DMS153 treated with DMSO at 0.1 percent for 48 hours (cell line): ENCODE results near the gene KRTAP10-1.
"Not testable (repeated sequence)": the region's sequence is repeated elsewhere in the genome, so short reads cannot be mapped to it uniquely, and the experiment has no call there.

ENCODE experiments used
- DNase-seq: peaks from one replicate; lab custom pipeline; 2025; ENCODE audit not compliant: unreplicated experiment; lab: John Stamatoyannopoulos, UW

The KRTAP10-1 gene

DNA sequence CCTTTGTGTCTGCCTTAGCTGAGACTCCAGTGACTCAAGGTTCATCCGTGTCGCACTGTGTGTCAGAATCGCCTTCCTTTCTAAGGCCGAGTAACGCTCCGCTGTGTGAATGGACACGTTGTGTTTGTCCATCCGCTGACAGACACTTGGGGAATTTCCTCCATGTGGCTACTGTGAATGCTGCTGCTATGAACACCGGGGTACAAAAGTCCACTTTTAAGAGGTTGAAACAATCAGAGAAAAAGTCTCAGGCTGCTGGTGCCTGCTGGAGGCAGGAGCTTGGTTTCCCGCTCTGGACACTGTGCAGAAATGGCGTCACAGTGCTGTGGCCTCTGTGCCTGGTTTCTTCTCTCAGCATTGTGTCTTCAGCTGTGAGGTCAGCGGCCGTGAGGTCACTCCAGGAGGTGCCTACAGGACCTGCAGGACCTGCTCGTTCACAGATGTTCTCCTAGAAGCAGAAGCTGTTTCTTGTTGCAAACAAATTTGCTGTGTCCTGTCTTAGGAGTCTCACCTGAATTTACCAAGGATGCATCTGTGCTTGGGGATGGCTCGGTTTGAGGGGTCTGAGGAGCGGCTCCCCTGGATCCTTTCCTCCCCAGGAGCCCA, 34.2 kb downstream of the KRTAP10-1 start:
- DNase-seq: no peak

- no peak for DNase-seq
Observed at GRCh38 chr21:44503901-44504399, 36.0 kb downstream of the KRTAP10-1 start.

DNA sequence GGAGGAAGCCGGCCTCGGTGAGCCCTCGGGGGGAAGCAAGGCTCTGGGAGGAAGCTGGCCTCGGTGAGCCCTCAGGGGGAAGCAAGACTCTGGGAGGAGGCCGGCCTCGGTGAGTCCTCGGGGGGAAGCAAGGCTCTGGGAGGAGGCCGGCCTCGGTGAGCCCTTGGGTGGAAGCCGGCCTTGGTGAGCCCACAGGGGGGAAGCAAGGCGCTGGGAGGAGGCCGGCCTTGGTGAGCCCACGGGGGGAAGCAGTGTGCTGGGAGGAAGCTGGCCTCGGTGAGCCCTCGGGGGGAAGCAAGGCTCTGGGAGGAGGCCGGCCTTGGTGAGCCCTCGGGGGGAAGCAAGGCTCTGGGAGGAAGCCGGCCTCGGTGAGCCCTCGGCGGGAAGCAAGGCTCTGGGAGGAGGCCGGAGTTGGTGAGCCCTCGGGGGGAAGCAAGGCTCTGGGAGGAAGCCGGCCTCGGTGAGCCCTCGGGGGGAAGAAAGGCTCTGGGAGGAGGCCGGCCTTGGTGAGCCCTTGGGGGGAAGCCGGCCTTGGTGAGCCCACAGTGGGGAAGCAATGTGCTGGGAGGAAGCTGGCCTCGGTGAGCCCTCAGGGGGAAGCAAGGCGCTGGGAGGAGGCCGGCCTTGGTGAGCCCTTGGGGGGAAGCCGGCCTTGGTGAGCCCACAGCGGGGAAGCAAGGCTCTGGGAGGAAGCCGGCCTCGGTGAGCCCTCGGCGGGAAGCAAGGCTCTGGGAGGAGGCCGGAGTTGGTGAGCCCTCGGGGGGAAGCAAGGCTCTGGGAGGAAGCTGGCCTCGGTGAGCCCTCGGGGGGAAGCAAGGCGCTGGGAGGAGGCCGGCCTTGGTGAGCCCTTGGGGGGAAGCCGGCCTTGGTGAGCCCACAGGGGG, 36.7 kb downstream of the KRTAP10-1 start:
- DNase-seq: not testable (repeated sequence)

DNA sequence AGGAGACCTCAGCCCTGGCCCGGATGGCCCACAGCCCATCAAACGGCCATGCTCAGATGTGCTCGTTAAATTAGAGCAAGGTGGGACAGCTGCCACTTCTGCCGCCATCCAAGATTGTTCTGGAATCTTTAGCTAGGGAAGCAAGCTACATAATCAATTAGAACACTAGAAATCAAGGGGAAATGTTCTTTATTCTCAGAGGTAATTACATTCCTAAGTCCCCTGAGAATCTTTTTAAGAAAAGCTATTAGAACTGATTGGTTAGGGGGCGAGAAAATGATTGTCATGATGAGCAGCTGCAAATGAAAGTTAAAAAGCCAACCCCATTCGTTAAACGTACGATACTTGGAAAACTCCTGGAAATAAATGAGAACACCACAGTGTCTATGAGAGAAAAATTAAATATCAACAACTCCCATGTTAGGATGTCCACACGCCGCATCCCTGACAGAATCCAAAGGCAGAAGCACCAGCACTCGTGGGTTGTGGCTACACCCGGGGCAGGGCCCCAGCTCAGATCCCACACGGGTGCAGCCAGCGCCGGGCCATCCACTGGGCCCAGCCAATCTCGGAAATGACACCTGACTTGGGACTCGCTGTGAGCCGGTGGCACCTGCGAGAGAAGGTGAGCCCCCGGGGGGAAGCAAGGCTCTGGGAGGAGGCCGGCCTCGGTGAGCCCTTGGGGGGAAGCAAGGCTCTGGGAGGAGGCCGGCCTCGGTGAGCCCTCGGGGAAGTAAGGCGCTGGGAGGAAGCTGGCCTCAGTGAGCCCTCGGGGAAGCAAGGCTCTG, 37.6 kb downstream of the KRTAP10-1 start:
- no peak for DNase-seq

DNA sequence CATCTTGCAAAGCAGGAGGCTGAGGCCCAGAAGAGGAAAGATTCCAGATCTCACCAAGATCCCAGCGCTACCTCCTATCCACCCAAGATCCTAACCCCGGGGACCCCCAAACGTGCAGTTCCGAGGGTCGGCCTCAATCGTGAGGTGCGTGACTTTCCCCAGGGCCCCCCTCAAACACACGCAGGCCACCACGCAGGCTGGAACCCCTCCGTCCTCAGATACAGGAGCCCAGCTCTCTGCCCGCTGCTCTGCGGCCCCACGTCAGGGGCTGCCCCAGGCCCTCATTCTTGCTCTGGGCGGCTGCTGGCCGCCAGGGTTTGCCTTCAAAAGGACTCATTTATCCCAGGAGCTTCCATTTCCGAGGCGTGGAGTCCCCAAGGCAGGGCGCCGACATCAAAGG, 39.9 kb downstream of the KRTAP10-1 start:
- DNase-seq: no peak

GRCh38 chr21:44499631-44500030, 40.4 kb downstream of the KRTAP10-1 start:
- DNase-seq: no peak

GRCh38 chr21:44499211-44499560, 40.8 kb downstream of the KRTAP10-1 start:
- DNase-seq: peak; percentile 64

- DNase-seq: peak; percentile 30
Observed at GRCh38 chr21:44498280-44499210, 41.5 kb downstream of the KRTAP10-1 start.

- peak; percentile 63 for DNase-seq
Observed at GRCh38 chr21:44497703-44498126, 42.3 kb downstream of the KRTAP10-1 start.

GRCh38 chr21:44496564-44497550, 43.1 kb downstream of the KRTAP10-1 start:
- peak; percentile 50 for DNase-seq

DNA sequence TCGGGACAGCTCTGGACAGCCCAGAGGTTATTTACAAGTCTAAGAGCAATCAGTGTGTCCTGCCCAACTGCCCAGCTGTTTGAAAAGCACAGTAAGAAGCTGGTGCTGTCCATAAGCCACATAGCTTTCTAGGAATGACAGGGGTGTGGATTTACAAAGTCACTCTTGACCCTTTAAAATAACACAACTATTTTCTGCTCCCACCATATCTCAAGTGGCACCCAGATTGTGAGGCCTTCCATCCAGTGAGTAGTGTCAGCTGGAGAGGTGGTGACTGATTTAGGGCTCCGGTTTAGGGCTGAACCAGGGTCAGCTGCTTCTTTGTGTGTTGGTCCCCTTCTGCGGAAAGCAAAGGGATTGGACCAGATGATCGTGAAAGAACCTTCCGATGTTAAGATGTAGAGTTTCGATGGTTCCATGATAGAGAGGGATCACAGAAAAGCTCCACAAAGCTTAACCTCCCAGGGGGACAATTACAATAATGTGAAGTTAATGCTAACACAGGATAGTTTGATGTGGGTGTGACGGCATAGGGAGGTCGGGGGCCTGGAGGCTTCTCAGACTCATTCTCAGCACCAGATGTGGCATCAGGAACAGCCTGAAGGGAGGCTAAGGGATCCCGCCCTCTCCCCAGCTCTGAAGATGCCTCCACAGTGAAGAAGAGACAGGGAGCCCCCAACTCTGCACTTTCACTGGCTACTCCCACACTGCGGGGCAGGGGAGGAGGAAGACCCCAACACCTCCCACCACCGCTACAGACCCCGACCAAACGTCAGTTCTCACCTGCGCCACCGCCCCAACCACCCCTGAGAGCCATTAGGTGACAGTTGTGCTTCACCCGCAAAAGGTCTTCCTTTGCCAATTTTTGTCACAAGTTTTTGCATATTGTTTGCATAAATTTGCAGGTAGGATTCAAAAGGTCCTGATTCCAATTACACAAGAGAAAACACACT, 44.1 kb downstream of the KRTAP10-1 start:
- no peak for DNase-seq

DNA sequence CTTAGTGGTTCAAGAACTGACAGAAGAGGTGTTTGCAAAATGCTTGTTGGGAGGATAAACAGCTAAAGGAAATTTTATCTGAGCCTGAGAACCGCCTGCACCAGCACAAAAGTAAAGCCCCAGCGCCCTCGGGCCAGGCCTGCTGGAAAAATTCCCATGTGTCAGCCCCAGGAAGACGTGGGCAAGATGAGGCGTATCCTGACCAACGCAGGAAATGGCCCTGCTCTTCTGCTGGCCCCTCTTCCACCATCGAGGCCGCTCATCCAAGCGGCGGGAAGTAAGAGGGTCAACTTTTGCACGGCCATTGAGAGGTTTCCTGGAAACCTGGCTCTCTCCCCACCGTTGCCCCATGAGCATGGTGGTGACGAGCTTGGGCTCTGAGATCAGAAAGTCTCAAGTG, 45.0 kb downstream of the KRTAP10-1 start:
- no peak for DNase-seq

- no peak for DNase-seq
Observed at GRCh38 chr21:44494418-44494817, 45.6 kb downstream of the KRTAP10-1 start.

DNA sequence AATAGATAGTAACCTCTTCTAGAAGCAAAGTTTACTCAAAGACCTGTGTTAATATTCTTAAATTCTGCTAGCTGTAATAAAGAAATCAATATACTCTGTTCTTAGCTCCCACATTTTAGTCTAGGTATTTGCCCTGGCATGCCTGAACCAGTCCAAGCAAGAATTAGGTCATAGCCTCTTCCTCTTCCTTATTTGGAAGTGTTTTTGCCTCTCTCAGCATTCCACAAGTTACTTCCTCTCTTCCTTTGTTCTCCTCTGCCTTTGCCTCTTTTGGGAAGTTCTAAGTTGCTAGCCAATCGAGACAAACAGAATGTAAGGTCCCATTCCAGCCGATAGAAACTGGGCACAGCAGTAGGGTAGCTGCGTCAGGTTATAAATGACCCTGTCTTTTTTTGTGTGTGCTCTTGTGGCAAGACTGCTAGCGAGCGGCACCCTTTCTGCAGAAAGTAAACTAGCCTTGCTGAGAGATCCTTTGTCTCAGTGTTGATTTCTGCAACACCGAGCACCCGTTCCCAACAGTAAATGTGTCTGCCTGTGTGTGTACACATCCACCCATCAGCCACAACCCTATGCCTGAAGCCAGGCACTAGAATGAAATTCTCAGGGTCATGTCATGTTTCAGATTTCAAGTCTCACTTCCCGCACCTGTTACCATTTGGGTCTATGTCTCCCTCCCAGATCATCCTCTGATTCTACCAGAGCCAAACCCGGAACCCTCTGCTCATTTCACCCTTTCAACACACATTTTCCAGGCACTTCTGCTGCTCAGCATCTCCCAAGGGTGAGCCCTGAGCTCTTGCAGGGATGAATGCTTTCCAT, 47.2 kb downstream of the KRTAP10-1 start:
- no peak for DNase-seq

DNA sequence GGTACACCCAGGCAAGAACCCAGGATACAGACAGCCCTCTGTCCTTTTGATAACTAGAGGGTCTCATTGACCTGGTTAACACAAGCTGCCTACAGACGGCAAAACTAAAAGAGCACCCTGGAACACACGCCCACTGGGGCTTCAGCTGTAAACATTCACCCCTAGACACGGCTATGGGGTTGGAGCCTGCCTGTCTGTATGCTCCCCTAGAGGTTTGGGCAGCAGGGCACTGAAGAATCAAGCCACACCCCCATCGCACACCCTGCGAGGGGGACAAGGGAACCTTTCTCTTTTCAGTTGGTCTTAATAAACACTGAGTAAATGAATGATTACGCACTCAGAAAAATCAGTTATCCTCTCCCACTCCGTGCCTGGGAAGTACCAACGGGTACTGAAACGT, 49.2 kb downstream of the KRTAP10-1 start:
- no peak for DNase-seq

DNA sequence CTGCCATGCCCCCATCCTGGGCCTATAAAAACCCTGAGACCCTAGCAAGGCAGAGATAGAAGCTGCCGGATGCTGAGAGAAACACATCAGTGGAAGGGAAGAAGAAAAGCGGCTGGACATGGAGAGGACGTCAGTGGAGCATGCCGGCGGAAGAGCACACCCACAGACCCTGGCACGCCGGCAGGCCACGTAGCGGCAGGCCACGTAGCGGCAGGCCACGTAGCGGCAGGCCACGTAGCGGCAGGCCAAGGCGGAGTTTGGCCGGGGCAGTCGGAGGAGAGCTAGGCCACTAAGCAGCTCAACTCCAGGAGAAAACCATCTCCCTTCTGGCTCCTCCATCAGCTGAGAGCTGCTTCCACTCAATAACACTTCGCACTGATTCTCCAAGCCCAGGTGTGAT, 49.6 kb downstream of the KRTAP10-1 start:
- DNase-seq: no peak

- no peak for DNase-seq
Observed at GRCh38 chr21:44489962-44490361, 50.0 kb downstream of the KRTAP10-1 start.
